CD4-positive, alpha-beta T cell treated with Interferon gamma for 1 hour (primary cell): ENCODE measurements around the gene CBX2.

ENCODE experiments used
- DNase-seq: peaks from one replicate; pipeline ENCODE4 v3.0.0-alpha.2; 2020

Gene CBX2

GRCh38 chr17:79831265-79832217 is 53.6 kb downstream of the CBX2 start:
- no peak for DNase-seq

DNA sequence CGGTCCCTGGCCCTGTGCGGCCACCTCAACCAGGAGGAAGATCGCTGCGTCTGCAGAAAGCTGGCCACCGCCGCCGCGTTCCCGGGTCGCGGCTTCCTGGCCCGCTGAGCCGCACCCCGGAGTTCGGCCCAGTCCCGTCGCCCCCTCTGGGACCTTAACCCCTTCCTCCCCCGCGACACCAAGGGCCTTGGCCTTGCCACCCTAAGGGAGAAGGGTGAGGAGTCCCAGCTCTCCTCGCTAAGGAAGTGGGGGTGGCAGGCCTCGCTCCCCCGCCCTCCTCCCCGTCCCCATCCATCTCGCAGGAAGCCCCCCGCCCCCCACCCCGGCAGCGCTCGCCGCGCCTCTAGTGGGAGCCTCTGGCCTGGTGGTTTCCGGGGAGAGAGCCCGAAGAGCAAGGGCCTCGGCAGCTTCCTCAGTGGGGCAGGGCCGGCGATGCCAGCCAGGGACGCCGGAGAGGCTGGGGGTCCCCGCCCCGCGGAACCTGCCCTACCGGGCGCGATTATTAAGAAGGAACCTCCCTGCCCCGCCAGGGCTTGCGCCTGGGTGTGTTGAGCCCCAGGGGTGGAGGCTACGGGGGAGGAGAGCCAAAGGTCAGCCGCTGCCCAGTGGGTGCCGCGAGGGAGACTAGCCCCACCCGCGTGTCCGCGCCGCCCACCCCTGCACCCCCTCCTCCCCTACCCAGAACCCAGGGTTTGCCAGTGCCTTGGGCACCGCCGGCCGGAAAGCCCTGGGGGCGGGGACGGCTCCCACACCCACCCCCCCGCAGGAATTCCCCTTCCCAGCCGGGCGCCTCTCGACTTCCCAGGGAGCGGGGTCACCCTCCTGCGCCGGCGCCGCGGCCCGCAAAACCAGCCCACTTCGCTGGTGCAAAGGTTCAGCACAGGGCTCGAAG is 54.5 kb downstream of the CBX2 start:
- no peak for DNase-seq

GRCh38 chr17:79833110-79833450 is 55.1 kb downstream of the CBX2 start:
- DNase-seq, result no peak

DNA sequence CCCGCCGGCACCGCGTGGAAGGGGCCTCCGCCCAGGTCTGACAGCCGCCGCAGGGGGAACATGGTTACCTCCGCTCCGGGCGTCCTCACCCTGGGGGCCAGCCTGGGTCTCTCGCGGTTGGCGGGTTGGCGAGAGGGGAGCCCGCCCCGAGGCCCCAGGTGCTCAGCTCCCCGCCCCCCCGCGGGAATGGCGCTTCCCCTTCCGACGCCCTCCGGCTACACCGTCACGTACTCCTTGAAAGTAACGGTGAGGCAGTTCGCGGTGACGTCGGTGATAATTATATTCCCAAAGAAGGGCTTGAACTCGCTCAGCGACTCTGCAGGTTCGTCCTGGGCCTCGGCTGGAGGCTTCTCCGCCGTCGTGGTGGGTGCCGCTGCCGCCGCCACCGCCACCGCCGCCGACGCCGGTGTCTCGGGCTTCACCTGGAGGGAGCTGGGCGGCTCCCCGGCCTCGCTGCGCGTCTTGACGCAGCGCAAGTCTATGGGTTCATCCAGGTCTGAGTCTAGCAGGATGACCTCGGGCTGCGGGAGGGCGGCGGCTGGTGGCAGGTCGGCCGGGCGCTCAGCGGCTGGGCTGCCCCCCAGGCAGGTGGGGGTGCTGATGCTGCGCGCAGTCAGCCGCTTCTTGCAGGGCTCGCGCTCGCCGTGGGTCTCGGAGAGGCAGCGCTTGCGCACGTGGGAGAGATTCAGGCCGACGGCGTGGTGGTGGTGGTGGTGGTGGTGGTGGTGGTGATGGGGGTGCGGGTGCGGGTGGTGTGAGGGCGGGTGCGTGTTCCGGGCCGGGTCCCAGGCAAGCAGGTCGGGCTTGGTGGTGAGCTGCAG is 56.0 kb downstream of the CBX2 start:
- no peak for DNase-seq

DNA sequence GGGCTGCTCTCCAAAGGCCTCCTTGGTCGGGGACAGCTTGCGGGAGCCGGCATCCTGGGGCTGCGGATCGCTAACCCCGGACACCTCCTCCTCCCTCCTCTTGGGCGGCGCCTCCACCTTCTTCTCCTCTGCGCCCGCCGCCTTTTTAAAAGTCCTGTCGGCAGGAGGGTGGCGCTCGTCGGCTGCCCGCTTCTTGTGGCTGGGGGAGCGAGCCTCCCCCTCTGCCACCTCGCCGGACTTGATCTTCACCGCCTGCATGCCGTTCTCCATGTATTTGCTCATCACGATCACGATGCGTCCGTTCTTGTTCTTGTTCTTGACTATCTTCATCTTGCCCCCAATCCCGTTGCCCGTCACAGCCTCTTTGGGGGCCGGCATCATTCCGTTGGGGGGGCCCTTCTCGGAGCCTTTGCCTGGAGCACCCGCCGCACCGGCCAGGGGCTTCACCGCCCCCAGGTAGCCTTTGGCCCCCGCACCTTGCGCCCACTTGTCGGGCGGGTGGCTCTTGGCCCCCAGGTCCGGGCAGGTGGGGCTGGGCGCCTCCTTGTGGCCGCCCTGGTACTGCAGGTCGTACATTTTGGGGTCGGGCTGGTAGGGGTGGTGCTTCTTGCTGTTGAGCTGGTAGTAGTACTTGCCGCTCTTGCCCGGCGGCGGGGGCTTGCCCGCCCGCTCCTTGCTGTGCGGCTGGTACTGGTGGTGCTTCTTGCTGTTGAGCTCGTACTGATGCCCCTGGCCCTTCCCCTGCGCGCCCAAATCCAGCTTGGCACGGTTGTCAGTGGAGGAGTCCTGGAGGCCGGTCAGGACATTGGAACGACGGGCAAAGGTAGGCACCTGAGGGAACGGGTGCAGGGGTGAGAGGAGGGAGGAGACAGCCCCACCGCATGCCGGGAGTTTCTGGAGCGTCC is 56.9 kb downstream of the CBX2 start:
- DNase-seq, result no peak

DNA sequence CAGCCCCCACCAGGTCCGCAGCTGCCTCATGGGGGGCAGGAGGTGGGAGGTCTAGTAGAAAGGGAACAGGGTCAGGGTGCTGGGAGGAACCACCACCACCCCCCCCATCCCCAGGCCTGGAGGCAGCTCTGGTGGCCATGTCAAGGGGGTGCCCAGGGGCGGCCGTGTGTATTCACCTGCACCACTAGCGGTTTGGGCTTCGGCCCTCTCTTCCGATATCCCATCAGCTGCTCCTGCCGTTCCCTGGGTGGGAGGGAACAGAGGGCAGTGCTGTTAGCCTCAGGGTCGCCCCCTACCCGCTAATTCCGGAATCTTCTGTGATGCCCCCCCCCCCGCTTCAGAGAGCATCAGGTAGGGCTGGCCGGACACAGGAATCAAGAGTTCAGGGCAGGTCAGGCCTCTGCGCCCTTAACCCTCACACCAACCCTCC is 57.5 kb downstream of the CBX2 start:
- DNase-seq, result no peak

- no peak for DNase-seq
Measured at GRCh38 chr17:79835953-79836509, 58.1 kb downstream of the CBX2 start.

GRCh38 chr17:79836510-79836971 is 58.6 kb downstream of the CBX2 start:
- no peak for DNase-seq

DNA sequence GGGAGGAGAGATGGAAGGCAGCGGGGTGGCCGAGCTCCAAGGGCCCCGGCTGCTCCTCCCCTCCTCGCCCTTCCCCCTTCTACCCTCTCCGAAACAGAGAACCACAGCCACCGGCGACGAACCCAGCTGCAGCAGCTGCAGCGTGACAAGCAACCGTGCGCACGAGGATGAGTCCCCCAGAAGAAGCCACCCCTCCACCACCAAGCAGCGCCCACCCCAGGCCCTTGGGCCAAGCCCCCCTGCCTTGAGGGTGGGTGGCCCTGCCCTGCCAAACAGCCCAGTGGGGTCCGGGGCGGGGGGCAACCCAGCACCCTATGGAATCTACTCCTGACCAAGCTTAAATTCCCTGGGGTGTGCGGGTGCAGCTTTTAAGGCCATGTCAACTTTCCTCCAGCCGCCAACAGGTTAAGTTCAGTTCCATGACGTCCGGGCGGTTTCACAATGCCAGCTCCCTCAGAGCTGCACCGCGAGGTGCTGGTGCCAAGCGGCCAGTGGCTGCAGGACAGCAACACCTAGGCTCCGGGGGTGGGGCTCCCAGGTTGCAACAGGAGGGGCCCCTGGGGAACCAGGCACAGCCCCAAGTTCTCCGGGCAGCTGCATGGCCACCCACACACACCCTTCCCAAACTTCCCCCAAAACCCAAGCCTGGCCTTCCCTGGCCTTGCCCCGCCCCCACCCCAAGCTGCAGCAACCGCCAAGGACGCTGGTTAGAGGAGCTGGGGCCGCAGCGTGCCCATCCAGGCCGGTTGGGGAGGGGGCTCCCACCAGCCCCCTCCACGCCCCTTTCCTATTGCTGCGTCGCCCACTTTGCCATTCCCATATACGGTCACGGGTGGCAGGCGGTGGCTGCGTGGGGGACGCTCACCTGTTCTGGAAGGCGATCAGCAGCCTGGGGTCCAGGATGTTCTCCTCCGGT is 59.3 kb downstream of the CBX2 start:
- peak; percentile 51 for DNase-seq
